ENCODE results near the gene PIP.

The PIP gene

GRCh38 chr7:143130541-143130940, 1.3 kb upstream of the PIP start (continued):
- TF ChIP-seq, protein P1, sequence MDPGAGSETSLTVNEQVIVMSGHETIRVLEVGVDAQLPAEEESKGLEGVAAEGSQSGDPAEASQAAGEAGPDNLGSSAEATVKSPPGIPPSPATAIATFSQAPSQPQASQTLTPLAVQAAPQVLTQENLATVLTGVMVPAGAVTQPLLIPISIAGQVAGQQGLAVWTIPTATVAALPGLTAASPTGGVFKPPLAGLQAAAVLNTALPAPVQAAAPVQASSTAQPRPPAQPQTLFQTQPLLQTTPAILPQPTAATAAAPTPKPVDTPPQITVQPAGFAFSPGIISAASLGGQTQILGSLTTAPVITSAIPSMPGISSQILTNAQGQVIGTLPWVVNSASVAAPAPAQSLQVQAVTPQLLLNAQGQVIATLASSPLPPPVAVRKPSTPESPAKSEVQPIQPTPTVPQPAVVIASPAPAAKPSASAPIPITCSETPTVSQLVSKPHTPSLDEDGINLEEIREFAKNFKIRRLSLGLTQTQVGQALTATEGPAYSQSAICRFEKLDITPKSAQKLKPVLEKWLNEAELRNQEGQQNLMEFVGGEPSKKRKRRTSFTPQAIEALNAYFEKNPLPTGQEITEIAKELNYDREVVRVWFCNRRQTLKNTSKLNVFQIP (CRISPR knock-in tag; IDR thresholded peaks at IDR 0.05; ENCODE audit: borderline replicate concordance, low read depth) = no peak
- TF ChIP-seq ISL1 (CRISPR knock-in tag; IDR thresholded peaks at IDR 0.05) (no peak), ZFP30 (CRISPR knock-in tag; IDR thresholded peaks at IDR 0.05) (no peak)

GRCh38 chr7:143147070-143147469, 15.2 kb downstream of the PIP start:
- ATAC-seq = no peak
- TF ChIP-seq BACH2 (CRISPR knock-in tag; IDR thresholded peaks at IDR 0.05; ENCODE audit: borderline replicate concordance) (no peak), GLIS3 (CRISPR knock-in tag; IDR thresholded peaks at IDR 0.05) (no peak), ISL1 (CRISPR knock-in tag; IDR thresholded peaks at IDR 0.05) (no peak), PPARA (CRISPR knock-in tag; IDR thresholded peaks at IDR 0.05; ENCODE audit: borderline replicate concordance) (no peak), OSR1 (CRISPR knock-in tag; IDR thresholded peaks at IDR 0.05) (no peak), ZC3H10 (CRISPR knock-in tag; IDR thresholded peaks at IDR 0.05) (no peak), SNAI2 (CRISPR knock-in tag; IDR thresholded peaks at IDR 0.05) (no peak), ZNF565 (CRISPR knock-in tag; conservative IDR thresholded peaks at IDR 0.05; ENCODE audit: low read depth) (no peak), TCF4 (CRISPR knock-in tag; IDR thresholded peaks at IDR 0.05; ENCODE audit: borderline replicate concordance) (no peak)
- TF ChIP-seq, protein P2, sequence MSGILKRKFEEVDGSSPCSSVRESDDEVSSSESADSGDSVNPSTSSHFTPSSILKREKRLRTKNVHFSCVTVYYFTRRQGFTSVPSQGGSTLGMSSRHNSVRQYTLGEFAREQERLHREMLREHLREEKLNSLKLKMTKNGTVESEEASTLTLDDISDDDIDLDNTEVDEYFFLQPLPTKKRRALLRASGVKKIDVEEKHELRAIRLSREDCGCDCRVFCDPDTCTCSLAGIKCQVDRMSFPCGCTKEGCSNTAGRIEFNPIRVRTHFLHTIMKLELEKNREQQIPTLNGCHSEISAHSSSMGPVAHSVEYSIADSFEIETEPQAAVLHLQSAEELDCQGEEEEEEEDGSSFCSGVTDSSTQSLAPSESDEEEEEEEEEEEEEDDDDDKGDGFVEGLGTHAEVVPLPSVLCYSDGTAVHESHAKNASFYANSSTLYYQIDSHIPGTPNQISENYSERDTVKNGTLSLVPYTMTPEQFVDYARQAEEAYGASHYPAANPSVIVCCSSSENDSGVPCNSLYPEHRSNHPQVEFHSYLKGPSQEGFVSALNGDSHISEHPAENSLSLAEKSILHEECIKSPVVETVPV (CRISPR knock-in tag; IDR thresholded peaks at IDR 0.05) = no peak
- TF ChIP-seq, protein P1 (CRISPR knock-in tag; IDR thresholded peaks at IDR 0.05; ENCODE audit: borderline replicate concordance, low read depth) = no peak
- TF ChIP-seq, protein P3, sequence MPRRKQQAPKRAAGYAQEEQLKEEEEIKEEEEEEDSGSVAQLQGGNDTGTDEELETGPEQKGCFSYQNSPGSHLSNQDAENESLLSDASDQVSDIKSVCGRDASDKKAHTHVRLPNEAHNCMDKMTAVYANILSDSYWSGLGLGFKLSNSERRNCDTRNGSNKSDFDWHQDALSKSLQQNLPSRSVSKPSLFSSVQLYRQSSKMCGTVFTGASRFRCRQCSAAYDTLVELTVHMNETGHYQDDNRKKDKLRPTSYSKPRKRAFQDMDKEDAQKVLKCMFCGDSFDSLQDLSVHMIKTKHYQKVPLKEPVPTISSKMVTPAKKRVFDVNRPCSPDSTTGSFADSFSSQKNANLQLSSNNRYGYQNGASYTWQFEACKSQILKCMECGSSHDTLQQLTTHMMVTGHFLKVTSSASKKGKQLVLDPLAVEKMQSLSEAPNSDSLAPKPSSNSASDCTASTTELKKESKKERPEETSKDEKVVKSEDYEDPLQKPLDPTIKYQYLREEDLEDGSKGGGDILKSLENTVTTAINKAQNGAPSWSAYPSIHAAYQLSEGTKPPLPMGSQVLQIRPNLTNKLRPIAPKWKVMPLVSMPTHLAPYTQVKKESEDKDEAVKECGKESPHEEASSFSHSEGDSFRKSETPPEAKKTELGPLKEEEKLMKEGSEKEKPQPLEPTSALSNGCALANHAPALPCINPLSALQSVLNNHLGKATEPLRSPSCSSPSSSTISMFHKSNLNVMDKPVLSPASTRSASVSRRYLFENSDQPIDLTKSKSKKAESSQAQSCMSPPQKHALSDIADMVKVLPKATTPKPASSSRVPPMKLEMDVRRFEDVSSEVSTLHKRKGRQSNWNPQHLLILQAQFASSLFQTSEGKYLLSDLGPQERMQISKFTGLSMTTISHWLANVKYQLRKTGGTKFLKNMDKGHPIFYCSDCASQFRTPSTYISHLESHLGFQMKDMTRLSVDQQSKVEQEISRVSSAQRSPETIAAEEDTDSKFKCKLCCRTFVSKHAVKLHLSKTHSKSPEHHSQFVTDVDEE (CRISPR knock-in tag; IDR thresholded peaks at IDR 0.05) = no peak
- TF ChIP-seq, protein P4, sequence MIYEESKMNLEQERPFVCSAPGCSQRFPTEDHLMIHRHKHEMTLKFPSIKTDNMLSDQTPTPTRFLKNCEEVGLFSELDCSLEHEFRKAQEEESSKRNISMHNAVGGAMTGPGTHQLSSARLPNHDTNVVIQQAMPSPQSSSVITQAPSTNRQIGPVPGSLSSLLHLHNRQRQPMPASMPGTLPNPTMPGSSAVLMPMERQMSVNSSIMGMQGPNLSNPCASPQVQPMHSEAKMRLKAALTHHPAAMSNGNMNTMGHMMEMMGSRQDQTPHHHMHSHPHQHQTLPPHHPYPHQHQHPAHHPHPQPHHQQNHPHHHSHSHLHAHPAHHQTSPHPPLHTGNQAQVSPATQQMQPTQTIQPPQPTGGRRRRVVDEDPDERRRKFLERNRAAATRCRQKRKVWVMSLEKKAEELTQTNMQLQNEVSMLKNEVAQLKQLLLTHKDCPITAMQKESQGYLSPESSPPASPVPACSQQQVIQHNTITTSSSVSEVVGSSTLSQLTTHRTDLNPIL (CRISPR knock-in tag; IDR thresholded peaks at IDR 0.05; ENCODE audit: low read depth) = no peak

- TF ChIP-seq TOX (CRISPR knock-in tag; IDR thresholded peaks at IDR 0.05; ENCODE audit: borderline replicate concordance) (no peak), BACH2 (CRISPR knock-in tag; IDR thresholded peaks at IDR 0.05; ENCODE audit: borderline replicate concordance) (no peak), TCF4 (CRISPR knock-in tag; IDR thresholded peaks at IDR 0.05; ENCODE audit: borderline replicate concordance) (no peak), ZFP3 (CRISPR knock-in tag; IDR thresholded peaks at IDR 0.05) (no peak), GLIS3 (CRISPR knock-in tag; IDR thresholded peaks at IDR 0.05) (no peak)
- TF ChIP-seq, protein P2 (CRISPR knock-in tag; IDR thresholded peaks at IDR 0.05) = no peak
- no peak for ATAC-seq
These were observed 16.2 kb downstream of the PIP start for GRCh38 chr7:143148050-143148449.

- no peak for ATAC-seq
- TF ChIP-seq ZFP3 (CRISPR knock-in tag; IDR thresholded peaks at IDR 0.05) (no peak), PPARA (CRISPR knock-in tag; IDR thresholded peaks at IDR 0.05; ENCODE audit: borderline replicate concordance) (no peak), OSR1 (CRISPR knock-in tag; IDR thresholded peaks at IDR 0.05) (no peak), TCF4 (CRISPR knock-in tag; IDR thresholded peaks at IDR 0.05; ENCODE audit: borderline replicate concordance) (no peak), ARNTL (CRISPR knock-in tag; IDR thresholded peaks at IDR 0.05; ENCODE audit: borderline replicate concordance, low read depth) (no peak), ZC3H10 (CRISPR knock-in tag; IDR thresholded peaks at IDR 0.05) (no peak), ZNF8 (CRISPR knock-in tag; IDR thresholded peaks at IDR 0.05) (no peak), ISL1 (CRISPR knock-in tag; IDR thresholded peaks at IDR 0.05) (no peak), TOX (CRISPR knock-in tag; IDR thresholded peaks at IDR 0.05; ENCODE audit: borderline replicate concordance) (no peak)
- TF ChIP-seq, protein P5, sequence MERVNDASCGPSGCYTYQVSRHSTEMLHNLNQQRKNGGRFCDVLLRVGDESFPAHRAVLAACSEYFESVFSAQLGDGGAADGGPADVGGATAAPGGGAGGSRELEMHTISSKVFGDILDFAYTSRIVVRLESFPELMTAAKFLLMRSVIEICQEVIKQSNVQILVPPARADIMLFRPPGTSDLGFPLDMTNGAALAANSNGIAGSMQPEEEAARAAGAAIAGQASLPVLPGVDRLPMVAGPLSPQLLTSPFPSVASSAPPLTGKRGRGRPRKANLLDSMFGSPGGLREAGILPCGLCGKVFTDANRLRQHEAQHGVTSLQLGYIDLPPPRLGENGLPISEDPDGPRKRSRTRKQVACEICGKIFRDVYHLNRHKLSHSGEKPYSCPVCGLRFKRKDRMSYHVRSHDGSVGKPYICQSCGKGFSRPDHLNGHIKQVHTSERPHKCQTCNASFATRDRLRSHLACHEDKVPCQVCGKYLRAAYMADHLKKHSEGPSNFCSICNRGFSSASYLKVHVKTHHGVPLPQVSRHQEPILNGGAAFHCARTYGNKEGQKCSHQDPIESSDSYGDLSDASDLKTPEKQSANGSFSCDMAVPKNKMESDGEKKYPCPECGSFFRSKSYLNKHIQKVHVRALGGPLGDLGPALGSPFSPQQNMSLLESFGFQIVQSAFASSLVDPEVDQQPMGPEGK (CRISPR knock-in tag; IDR thresholded peaks at IDR 0.05; ENCODE audit: borderline replicate concordance) = no peak
- TF ChIP-seq, protein P3 (CRISPR knock-in tag; IDR thresholded peaks at IDR 0.05) = no peak
These were observed 16.8 kb downstream of the PIP start for GRCh38 chr7:143148651-143149050.
